Stimulated activated CD4-positive, alpha-beta T cell treated with anti-CD3 and anti-CD28 coated beads, Interleukin-4, amount 100 ng/mL, for 1 hour (primary cell): ENCODE data around the gene DDX27.

Source experiments
- DNase-seq: peaks from one replicate; pipeline ENCODE4 v3.0.0-alpha.2; 2020

The DDX27 gene

DNA sequence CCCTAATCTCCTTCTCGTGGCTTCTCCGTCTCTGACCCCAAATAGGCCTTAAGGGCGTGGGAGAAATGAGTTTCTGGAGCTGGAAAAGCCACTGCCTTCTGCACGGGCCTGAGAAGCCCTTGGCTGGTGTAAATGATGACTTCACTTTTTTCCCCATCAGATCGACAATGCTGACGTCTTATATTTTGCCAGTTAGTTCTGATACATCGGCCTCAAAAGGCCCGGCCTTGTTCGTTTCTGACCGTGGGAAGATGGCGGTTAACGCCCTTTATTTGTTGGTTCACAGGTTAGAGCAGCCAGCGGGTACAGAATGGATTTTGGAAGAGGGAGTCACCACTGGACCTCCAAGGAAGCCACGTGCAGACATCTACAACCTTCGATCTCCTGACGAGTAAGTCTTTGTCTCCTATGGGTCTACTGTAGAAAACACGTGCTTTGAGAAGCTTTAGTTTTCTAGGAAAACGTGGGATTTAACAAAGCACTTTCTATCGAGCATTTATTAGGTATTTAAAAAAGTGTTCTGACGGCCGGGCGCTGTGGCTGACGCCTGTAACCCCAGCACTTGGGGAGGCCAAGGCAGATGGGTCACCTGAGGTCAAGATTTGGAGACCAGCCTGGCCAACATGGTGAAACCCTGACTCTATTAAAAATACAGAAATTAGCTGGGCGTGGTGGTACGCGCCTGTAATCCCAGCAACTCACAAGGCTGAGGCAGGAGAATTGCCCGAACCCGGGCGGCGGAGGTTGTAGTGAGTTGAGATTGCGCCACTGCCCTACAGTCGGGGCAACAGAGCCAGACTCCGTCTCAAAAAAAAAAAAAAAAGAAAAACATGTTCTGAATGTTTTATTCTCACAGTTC lies 59.8 kb downstream of the DDX27 start:
- DNase-seq: peak; percentile 38

DNA sequence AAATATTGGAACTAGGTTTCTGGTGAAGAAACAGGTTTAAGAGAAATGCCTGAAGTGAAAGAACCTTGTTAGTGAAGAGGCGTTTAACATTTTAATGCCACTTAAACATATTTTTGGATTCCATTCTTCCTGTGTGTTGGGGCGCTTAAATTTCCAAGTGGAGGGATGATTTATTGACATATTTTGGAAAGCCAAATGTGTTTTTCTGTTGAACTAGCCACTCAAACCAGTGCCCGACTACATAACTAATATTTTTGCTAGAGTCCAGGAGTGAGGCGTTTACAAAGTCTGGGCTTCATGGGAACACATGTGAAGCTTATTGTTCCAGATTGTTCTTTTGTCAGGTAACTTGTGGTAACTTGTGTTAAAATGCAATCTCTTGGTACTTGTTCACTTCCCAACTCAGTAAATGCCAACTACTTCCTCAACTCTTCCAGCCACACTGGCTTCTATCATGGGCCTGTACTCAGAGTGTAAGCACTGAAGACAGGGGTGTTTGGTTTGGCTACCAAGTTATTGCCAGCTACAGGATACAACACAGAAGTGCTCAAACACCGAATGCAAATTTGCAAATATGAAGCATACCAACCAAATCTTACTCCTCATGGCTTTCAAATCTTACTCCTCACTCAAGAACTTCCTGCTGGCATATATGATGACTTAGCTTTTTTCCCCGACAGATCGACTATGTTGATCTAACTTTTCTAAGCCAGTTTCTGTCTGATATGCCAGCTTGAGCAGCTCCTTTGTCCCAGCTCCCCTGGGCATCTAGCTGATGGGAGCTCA lies 60.7 kb downstream of the DDX27 start:
- no peak for DNase-seq

DNA sequence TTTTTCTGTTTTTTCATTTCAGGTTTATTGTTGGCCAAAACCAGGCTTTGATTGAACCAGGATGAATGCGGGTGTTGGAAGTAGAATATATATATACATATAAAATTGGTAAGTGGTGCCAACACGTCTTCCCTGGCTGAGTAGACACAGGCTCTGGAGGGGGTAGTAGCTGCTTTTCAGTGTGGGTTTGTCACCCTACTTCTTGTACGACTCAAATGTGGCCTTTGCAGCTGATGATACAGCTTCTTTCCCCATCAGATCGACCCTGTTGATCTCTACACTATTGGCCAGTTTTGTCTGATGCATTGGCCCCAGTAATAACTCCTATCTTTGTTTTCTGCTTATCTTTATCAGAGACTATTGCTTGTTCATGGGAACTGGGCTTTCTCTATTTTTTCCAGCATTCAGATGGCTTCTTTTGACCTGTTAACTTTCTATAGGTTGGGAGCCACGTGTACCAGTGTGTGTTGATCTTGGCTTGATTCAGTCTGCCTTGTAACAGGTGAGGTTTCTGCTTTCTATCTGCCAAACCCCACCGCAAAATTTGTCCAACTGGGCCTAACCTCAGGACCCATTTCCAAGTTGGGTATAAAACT lies 61.3 kb downstream of the DDX27 start:
- no peak for DNase-seq

DNA sequence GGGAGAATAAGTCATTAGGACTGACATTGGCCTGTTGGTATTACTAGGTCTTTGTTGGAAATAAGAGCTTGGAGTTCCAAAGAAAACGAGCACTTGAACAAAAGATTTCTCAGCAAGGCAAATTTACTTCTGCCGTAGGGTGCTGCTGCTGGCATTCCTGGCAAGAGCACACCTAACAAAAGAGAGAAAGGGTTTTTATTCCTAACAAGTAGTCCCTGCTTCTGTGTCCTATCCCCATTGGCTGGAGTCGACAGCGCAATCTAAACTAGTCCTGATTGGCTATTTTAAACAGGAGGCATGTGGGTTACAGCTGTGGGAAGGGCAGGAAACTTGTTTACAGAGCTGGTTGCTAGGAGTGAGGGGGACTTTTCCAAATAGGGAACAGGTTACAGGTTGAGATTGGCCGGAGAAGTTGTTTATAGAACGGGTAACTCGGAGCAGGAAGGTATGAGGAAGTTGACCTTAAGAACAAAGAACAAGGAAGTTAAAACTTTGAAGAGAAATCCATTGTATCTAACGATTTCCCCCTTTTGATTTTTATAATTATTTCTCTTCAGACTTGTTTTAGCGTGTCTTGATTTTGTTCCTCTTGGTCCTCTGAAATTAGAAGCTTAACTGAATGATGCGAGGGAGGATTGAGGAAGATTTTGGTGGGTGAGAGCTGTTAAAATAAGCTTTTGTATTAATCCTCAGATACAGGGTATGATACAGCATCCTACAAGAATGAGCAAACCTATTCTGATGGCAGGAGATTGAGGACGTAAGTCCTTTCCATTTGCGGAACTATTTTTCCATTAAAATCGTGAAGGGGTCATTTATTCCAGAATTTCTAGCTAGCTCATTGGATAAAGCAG lies 62.1 kb downstream of the DDX27 start:
- no peak for DNase-seq

DNA sequence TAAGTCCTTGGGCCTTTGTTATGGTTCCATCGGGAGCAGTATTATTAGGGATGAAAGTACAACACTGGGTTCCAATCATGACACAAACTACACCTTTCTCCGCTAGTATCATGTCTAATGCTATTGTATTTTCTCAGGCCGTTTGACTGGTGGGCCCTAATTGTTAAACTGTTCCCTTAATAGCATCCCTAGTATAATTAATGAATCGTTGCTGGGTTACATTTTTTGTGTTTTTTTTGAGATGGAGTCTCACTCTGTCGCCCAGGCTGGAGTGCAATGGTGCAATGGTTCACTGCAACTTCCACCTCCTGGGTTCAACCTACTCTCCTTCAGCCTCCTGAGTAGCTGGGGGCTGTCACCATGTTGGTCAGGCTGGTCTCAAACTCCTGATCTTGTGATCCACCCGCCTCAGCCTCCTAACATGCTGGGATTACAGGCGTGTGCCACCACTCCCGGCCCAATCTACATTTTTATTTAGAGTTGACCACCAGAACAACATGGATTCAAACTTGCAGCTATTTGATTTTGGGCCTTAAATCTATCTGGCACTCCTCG lies 62.8 kb downstream of the DDX27 start:
- DNase-seq: no peak

DNA sequence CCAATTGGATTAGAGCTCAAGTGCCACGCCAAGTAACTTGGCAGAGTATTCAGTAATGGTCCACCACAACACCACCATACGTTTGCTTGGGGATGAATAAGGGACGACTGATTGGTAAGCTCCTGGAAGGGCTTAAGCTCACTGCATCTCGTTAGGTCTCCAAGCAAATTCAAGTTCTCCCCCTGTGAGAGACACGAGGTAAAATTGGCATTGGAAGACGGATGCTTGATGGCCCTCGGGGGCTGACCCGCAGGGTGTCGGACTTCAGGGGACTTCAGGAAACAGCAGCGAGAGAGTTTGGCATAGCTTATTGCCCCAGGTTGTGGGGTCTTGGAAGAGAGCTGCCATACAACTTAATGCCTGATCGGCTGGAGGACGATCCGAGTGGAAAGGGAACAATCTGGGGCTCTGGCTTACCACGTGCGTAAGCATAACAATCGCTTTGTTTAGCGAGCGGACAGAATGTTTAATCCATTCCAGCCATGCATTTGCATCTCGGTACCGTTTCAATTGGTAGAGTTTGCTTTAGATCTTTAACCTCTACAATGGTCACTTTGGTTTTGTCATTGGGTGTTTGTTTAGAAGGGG lies 63.5 kb downstream of the DDX27 start:
- DNase-seq: no peak

DNA sequence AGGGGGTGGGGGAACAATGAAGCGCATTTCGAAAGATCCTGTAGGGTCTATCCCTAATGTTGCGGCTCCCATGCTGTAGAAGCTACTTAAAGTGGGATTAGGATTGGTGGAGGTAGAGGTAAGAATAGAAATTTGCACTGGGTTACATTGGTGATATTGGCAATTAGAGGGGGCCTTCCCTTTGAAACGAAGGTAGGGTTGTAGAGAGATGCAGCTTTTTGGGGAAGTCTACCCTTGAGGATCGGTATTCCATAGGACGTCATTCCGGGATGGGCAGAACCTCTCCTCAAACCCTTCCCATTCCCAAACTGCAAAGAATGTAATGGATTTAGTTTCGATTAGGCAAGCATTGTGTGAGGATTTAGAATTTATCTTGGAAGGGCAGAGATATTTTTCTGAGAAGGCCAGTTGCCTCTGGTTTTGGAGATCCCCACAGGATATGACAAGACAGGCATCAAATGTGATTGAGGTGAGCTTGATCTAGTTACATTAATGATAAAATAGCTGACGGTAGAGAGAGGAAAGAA lies 64.0 kb downstream of the DDX27 start:
- DNase-seq: no peak

DNA sequence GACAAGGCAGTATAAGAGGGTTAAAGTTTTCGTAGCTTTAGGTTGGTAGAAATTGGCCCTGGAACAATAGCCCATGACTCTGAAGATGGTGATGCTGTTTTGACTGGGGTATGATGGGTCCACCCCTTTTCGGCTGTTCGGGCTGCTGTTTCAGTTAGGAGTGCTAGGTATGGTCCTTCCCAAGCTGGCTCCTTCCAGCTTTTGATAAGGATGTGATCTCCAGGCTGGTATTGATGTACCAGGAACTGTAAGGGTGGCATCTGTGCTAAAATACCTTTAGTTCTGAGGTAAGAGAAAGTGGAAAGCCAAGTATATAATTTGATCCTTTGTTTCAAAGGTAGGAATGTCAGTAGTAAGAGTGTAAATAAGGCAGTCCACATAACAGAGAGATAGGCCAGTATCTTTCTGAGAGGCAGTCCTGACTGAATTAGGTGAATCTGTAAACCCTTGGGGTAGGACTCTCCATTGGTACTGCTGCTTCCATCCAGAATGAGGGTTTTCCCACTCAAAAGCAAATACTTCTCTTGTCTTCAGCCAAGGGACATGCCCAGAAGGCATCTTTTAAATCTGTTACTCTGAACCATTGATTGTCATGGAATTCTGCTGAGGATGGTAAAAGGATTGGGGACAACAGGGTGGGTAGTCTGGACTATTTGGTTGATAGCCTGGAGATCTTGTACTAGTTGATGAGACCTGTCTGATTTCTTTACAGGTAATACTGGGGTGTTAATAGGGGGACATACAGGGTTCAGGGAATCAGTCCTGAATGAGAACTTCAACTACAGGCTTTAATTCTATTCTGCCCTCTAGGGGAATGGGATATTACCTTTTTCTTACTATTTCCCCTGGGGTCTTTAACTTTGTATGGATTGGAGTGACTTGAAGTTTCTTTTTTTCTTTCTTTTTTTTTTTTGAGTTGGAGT lies 64.7 kb downstream of the DDX27 start:
- DNase-seq: no peak

DNA sequence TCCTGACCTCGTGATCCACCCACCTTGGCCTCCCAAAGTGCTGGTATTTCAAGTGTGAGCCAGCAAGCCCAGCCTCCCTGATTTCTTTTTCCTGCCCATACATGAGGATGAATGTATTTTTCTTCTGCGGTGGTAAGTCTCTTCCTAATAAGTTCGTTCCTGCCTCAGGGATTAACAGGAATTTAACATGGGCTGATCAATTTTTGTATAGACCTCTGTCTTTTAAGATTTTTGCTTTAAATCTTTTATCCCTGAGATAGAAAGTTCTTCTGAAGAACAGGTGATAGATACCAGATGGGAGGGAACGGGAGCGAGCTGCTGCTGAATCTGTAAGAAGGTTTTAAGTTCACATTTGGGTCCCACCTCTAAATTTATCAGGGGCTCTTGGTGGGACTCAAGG lies 65.6 kb downstream of the DDX27 start:
- no peak for DNase-seq

DNA sequence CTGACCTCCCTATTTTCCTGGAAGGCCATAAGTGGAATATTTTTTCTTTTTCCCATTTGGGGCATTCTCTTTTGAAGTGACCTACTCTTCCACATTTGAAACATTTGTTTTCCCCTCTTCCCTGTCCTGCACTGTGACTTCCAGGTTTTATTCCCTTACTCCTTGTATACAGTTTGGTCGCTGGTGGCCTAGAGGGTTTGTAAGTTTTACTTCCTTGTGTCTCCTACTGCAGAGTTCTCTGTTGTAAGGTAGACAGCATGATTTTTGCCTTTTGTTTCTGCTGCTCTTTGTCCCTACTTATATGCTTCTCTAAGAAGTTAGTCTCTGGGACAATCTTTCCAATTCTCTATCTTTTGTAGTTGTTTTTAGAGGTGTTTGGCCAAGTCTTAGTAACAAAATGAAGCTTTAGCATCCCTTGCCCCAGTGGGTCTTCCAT lies 66.0 kb downstream of the DDX27 start:
- no peak for DNase-seq

DNA sequence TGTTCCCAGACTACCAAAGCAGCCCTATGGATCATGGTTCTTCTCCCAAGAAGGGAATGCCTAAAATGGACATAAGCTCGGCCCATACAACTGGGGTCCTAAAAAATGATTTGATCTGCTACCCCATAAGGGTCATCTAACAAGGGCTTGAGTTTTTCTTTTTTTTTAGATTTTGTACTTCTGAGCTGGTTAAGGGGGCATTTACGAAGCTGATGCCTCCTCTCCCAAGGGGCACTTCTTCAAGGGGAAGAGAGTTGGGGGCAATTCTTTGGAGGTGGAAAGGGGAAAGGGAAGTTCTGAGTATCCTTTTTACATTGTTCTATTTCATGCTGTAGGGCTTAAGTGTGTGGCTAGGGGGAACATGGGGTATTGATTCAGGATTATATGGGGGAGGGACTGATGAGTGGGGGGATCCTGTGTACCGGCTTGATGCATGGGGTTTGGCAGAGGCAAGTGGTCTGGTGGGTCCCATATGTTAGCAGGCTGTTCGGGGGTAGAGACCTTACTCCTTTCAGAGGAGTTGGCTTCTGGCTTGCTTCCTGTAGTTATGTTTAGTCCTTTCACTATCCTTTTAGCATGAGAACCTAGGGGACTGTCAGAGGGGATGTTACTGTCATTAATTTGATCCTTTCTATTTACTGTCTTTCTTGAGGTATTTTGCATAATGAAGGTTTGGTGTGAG lies 66.7 kb downstream of the DDX27 start:
- no peak for DNase-seq

DNA sequence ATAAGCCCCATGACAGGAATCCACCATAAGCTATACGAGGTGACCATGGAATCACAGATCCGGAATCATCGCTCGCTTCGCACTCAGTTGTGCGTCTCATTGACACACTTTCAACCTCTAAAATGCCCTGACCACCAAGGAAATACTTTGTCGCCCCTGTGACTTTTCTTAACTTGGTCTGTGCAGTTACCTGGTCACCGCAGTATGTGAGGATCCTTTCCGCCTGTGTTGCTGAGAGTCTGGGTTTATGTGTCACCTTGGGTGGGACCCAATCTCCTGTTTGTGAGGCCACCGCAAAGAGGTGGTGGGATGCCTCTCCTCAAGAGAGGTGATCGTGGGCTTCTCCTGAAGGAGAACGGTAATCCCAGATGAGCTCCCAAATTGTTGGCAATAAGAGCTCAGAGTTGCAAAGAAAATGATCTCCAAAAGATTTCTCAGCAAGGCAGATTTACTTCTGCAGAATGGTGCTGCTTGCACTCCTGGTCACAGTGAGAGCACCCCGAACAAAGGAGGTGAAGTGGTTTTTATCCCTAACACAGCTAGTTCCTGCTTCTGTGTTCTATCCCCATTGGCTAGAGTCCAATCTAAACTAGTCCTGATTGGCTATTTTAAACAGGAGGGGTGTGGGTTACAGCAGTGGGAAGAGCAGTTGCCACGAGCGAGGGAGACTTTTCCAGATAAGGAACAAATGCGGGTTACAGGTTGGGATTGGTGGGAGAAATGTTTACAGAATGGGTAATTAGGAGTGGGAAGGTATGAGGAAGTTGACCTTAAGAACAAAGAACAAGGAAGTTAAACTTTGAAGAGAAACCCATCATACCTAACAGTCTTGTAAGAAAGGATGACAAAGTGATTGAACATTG lies 67.7 kb downstream of the DDX27 start:
- DNase-seq: no peak

DNA sequence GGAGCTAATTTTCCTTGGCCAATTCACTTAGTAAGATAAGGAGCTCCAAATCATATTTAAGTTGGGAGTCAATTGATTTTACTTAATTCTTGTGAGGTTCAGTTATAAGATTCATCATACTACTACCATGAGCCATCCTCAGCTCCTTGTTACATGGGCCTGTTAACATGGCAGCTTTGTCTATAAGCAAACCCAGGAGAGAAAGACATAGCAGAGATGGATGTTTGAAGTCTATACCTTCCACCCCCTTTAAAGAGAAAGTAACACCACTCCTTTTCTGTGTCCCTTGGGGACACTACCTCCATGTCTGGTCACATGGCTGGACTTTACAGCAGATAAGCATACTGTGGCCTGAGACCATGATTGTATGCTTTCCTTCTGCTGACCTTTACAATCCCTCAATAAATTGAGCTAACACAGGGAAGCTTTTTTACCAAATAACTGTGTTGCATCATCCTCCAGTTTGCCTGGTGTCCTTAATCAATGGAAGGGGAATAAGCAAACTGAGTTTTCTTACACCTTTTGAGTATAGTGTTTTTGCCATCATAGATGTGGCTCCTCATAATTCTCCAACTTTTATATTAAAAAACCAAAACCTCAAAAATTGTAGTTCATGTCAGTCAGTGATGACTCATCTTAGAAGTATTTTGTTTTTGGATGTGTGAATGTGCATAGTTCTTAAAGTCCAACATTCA lies 68.5 kb downstream of the DDX27 start:
- no peak for DNase-seq

DNA sequence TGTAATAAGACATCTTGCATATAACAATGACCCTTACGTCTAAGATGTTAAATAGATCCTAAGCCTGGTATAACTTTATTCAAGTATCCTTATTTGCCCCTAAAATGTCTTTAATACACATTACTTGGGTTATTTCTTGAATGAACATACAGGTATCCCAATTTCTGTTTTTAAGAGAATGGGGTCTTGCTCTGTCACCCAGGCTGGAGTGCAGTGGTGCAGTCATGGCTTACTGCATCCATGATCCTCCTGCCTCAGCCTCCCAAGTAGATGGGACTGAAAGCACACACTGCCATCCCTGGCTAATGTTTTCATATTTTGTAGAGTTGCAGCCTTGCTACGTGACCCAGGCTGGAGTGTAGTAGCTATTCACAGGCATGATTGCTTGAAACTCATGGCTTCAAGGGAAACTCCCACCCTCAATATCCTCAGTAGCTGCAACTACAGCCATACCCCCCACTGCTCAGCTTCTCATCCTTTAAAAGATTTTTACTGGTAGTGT lies 69.1 kb downstream of the DDX27 start:
- DNase-seq: no peak

DNA sequence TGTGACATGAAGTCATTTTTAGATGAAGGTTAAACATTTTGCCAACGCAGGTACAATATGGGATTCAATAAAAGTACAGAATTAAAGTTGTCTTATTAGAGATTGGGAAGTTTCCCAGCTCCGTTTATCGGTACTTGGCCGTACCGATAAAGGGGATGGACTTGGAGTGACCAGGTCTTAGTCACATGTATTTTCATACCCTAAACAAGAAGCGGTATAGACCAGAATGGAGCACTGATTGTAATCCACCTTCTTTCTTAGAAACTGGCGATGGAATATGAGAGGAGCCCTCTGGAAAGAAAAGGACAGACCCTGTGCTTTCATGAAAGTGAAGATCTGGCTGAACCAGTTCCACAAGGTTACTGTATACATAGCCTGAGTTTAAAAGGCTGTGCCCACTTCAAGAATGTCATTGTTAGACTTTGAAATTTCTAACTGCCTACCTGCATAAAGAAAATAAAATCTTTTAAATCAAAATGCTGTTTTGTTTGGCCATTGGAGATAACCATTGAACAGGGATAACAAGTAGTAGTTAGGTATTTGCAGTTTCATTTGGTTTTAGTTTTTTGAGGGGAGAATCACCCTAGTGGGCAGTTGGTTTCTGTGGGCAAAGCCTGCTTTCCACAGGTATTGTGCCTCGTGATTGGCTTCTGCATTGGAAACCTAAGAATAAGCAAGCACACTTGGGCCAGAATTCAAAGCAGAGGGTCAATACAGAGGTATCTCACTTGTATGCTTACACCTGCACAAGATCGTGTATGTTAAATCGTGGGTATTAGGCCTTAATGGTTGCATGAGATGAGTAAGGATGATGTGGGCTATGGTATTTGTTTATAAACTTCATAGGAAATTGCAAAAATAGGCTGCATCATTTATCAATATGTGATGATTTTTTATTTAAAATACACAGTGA lies 69.8 kb downstream of the DDX27 start:
- no peak for DNase-seq

DNA sequence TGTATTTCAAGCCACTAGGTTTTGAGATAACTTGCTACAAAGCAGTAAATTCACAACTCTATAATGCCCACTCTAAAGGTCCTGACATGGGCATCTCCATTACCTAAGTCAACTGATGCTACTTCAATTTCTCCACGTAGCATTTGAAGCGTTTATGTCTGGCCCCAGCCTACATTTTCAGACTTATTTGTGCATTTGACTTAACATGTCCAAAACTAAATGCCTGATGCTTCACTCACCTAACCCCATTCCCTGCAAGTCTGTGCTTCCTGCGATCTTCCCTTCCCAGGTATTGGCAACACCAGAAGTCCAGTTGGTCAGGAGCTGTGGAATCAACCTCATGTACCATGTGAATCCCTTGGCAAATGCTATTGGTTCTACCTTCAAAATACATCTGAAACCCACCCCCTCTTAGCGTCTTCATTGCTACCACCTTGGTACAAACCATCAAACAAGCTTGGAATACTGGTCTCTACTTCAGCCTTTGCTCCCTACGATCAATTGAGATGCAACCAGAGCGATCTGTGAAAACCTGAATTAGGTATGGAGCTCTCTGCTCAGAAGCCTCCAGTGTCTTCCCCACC lies 71.5 kb downstream of the DDX27 start:
- DNase-seq: no peak

DNA sequence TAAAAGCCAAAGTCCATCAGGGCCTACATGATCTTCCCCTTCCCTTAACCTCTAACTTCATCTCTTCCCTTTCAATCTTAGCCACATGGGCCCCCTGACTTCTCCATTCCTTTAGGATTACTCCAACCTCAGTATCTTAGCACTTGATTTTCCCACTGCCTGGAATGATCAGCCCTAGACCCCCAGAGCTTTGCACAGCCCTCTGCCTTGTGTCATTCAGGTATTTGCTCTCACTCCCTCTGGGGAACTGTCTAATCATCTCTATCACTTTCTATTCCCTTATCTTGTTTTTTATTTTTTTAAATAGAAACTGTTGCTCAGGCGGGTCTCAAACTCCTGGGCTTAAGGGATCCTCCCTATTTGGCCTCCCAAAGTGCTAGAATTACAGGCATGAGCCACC lies 72.0 kb downstream of the DDX27 start:
- DNase-seq: no peak
